OCI-LY7 (cell line): Measurements from ENCODE around the gene NUBP1.
"Not testable (repeated sequence)": the region's sequence is repeated elsewhere in the genome, so short reads cannot be mapped to it uniquely, and the experiment has no call there.

ENCODE experiments used
- EZH2phosphoT487 ChIP-seq: fragments of 200-600 bp; sonication (generic); IDR thresholded peaks from 2 replicates; pipeline ENCODE4 v1.6.1; 2018; ENCODE audit warnings: low read depth, borderline replicate concordance, mild to moderate bottlenecking, mixed run types, antibody characterized with exemption, low read length, moderate library complexity, mixed read lengths
- TF ChIP-seq, protein P1 (sequence below): fragments of 200-600 bp; sonication (generic); conservative IDR thresholded peaks from 2 replicates; pipeline ENCODE4 v1.5.1; 2014; ENCODE audit warnings: mild to moderate bottlenecking, antibody characterized with exemption, low read length, moderate library complexity, mixed read lengths

DNA sequence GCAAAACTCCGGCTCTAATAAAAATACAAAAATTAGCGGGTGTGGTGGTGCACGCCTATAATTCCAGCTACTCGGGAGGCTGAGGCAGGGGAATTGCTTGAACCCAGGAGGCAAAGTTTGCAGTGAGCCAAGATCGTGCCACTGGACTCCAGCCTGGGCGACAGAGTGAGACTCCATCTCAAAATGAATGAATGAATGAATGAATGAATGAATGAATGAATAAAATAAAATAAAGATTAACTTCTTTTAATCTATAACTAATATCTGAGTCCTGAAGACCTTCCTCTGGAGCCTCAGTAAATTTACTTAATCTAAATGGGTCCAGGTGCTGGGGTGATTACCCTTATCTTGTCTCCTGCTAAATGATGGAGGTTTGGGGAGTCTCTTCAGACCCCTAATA, 36.3 kb downstream of the NUBP1 start:
- TF ChIP-seq, protein P1, sequence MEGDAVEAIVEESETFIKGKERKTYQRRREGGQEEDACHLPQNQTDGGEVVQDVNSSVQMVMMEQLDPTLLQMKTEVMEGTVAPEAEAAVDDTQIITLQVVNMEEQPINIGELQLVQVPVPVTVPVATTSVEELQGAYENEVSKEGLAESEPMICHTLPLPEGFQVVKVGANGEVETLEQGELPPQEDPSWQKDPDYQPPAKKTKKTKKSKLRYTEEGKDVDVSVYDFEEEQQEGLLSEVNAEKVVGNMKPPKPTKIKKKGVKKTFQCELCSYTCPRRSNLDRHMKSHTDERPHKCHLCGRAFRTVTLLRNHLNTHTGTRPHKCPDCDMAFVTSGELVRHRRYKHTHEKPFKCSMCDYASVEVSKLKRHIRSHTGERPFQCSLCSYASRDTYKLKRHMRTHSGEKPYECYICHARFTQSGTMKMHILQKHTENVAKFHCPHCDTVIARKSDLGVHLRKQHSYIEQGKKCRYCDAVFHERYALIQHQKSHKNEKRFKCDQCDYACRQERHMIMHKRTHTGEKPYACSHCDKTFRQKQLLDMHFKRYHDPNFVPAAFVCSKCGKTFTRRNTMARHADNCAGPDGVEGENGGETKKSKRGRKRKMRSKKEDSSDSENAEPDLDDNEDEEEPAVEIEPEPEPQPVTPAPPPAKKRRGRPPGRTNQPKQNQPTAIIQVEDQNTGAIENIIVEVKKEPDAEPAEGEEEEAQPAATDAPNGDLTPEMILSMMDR: not testable (repeated sequence)
- not testable (repeated sequence) for TF ChIP-seq EZH2phosphoT487
